Endodermal cell (in vitro differentiated cells): Measurements from ENCODE around the gene HDDC3. TPM values are rescaled to one million over a fixed set of nuclear protein-coding genes. Genes with fewer than 3 reads are reported as not detected.

Experiments used
- DNase-seq: peaks from one replicate; pipeline ENCODE4 v3.0.0-alpha.2; 2017
- H3K27ac ChIP-seq: 2 replicates; pipeline ENCODE4 v1.5.1; 2013; ENCODE audit warnings: mild to moderate bottlenecking, low read depth, low read length, moderate library complexity
- H3K27me3 ChIP-seq: 2 replicates; pipeline ENCODE4 v1.6.1; 2013; ENCODE audit warnings: mild to moderate bottlenecking, low read length, moderate library complexity; ENCODE audit not compliant: insufficient read depth, control insufficient read depth, poor library complexity, severe bottlenecking
- H3K36me3 ChIP-seq: 2 replicates; pipeline ENCODE4 v1.7.0; 2013; ENCODE audit warnings: mild to moderate bottlenecking, low read length, moderate library complexity; ENCODE audit not compliant: control insufficient read depth, insufficient read depth
- H3K4me1 ChIP-seq: one replicate; pipeline ENCODE4 v1.7.0; 2013; ENCODE audit warnings: low read length; ENCODE audit not compliant: control insufficient read depth, insufficient read depth
- H3K4me3 ChIP-seq: 2 replicates; pipeline ENCODE4 v1.5.1; 2013; ENCODE audit warnings: mild to moderate bottlenecking, low read length, moderate library complexity
- H3K9ac ChIP-seq: 2 replicates; pipeline ENCODE4 v1.6.1; 2013; ENCODE audit warnings: mild to moderate bottlenecking, low read length, moderate library complexity; ENCODE audit not compliant: poor library complexity, severe bottlenecking; ENCODE audit errors: extremely low read depth
- H3K9me3 ChIP-seq: 2 replicates; pipeline ENCODE4 v1.6.1; 2013; ENCODE audit warnings: mild to moderate bottlenecking, low read length, moderate library complexity; ENCODE audit not compliant: control insufficient read depth
- H3K27ac Mint-ChIP-seq: 2 replicates; pipeline ENCODE4 v1.8.0; 2020; ENCODE audit warnings: mixed read lengths
- H3K27me3 Mint-ChIP-seq: 2 replicates; pipeline ENCODE4 v1.8.0; 2021; ENCODE audit warnings: mild to moderate bottlenecking, mixed read lengths; ENCODE audit not compliant: insufficient read depth
- H3K36me3 Mint-ChIP-seq: 2 replicates; pipeline ENCODE4 v1.8.0; 2020; ENCODE audit warnings: low read depth, mixed read lengths
- H3K4me1 Mint-ChIP-seq: 2 replicates; pipeline ENCODE4 v1.8.0; 2020; ENCODE audit warnings: mixed read lengths
- H3K4me3 Mint-ChIP-seq: 2 replicates; pipeline ENCODE4 v1.8.0; 2020; ENCODE audit warnings: mild to moderate bottlenecking, moderate library complexity, mixed read lengths
- H3K9me3 Mint-ChIP-seq: 2 replicates; pipeline ENCODE4 v1.8.0; 2020; ENCODE audit warnings: mild to moderate bottlenecking, mixed read lengths
- CTCF ChIP-seq: fragments of 200-600 bp; sonication (generic); conservative IDR thresholded peaks from 2 replicates; pipeline ENCODE4 v1.5.0; 2021; ENCODE audit warnings: antibody characterized with exemption, mild to moderate bottlenecking
- WGBS, 2 experiments: methylation state at CpG; one replicate each; pipeline versions ENCODE4 v1.1.5 to v1.1.7; 2013; ENCODE audit warnings: missing lambda C conversion rate in 2 of 2, mixed read lengths in 1 of 2; ENCODE audit not compliant: insufficient coverage in 1 of 2, insufficient read length in 1 of 2; 5-methylcytosine and 5-hydroxymethylcytosine counted together
- total RNA-seq, 2 donors: library from RNA; stranded (reverse); fragmentation: NEBNext Ultra II Directional in 1 of 2; extraction: Animal tissue kit (Norgen Biotek cat#: 25700) in 1 of 2; gene quantifications; 2 replicates in 1 of 2; 3 replicates in 1 of 2; pipeline ENCODE4 v1.2.1, GENCODE V29; 2021

The HDDC3 gene
- total RNA-seq, 2 donors from 2014 or later: 15.3 to 21.5 TPM

DNA sequence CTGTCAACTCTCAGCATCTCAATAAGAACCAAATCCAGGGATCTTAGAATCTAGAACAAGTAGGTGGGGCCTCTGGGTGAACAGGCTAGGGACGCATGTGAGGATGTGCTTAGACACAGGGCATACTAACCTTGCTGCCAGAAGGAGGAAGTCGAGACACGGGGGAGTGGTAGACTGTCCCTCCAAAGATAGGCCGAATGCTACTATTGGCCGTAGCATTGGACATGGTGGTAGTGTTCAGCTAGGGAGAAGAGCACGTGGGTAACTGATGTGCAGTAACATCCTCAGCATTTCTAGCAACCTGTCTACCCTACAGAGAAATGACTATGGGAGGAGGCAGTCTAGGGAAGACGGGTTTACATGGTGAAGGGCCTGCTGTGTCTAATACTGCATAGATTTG is 37.9 kb upstream of the HDDC3 start:
- H3K9me3 Mint-ChIP-seq: no peaks in the 10 kb centered on the region
- H3K4me3 ChIP-seq: no peak overlapping the region
- H3K4me1 Mint-ChIP-seq: no peaks in the 10 kb centered on the region
- H3K9ac ChIP-seq: no peak overlapping the region
- no peaks in the 10 kb centered on the region for H3K9me3 ChIP-seq
- H3K4me1 ChIP-seq: no peaks in the 10 kb centered on the region
- no peak overlapping the region for H3K27ac Mint-ChIP-seq
- H3K27me3 ChIP-seq: no peaks in the 10 kb centered on the region
- H3K27ac ChIP-seq: no peak overlapping the region
- WGBS, 2 experiments: 98 to 99% methylated on average over 7 of the region's 7 CpGs
- no peak for DNase-seq
- H3K4me3 Mint-ChIP-seq: no peak overlapping the region
- peaks cover 72% of the 10 kb centered on the region for H3K36me3 Mint-ChIP-seq
- no peak for TF ChIP-seq CTCF
- peaks cover 81% of the 10 kb centered on the region for H3K36me3 ChIP-seq
- no peaks in the 10 kb centered on the region for H3K27me3 Mint-ChIP-seq

DNA sequence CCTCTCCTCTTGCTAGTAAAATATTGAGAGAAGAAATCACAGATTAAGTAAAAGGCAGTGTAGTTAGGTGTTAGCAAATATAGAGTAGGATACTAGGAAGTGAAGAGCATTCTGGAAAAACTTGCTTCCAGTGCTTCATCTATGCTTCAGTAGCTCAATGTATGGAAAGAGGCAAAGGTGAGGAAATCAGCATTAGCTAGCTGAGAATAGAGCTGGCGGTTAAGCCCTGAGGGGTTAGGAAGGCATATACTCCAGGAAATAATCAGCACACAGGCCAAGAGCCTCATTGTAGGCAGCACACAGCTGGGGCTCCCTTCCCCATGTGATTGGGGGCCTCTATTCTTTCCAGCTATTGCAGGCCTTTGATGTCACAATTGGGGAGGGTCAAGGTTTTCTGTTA is 36.1 kb upstream of the HDDC3 start:
- Histone ChIP-seq H3K27me3 (no peaks in the 10 kb centered on the region), H3K4me3 (no peak overlapping the region), H3K9me3 (no peaks in the 10 kb centered on the region), H3K27ac (no peak overlapping the region), H3K4me1 (no peaks in the 10 kb centered on the region), H3K9ac (no peak overlapping the region), H3K36me3 (peaks cover 78% of the 10 kb centered on the region)
- peaks cover 66% of the 10 kb centered on the region for H3K36me3 Mint-ChIP-seq
- no peak for TF ChIP-seq CTCF
- H3K4me3 Mint-ChIP-seq: no peak overlapping the region
- no peak for DNase-seq
- H3K27me3 Mint-ChIP-seq: no peaks in the 10 kb centered on the region
- no peaks in the 10 kb centered on the region for H3K4me1 Mint-ChIP-seq
- 86 to 100% methylated on average over 1 of the region's 1 CpG for WGBS, 2 experiments
- no peaks in the 10 kb centered on the region for H3K9me3 Mint-ChIP-seq
- no peak overlapping the region for H3K27ac Mint-ChIP-seq

DNA sequence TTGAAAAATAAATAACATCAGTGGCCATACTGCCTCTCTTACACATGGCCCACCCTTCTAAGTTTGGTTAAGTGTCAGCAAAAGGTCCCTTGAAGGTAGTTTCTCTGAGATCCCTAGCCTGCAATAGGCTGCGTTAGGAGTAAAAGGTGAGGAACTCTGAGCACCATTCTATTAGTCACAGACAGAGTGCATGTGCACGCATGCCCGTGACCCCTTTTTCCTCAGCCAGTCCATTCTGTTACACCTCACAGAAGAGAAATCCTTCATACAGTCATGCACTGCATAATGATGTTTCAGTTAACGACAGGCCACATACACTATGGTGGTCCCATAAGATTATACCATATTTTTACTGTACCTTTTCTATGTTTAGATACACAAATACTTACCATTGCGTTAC is 34.9 kb upstream of the HDDC3 start:
- Mint-ChIP-seq H3K27ac (peak overlapping the region; percentile 39), H3K4me3 (no peak overlapping the region), H3K9me3 (no peaks in the 10 kb centered on the region), H3K36me3 (peaks cover 69% of the 10 kb centered on the region), H3K27me3 (no peaks in the 10 kb centered on the region), H3K4me1 (no peaks in the 10 kb centered on the region)
- Histone ChIP-seq H3K9me3 (no peaks in the 10 kb centered on the region), H3K4me1 (no peaks in the 10 kb centered on the region), H3K27me3 (no peaks in the 10 kb centered on the region), H3K27ac (no peak overlapping the region), H3K4me3 (no peak overlapping the region), H3K36me3 (peaks cover 79% of the 10 kb centered on the region), H3K9ac (no peak overlapping the region)
- no peak for TF ChIP-seq CTCF
- 95 to 97% methylated on average over 4 to 5 of the region's 5 CpGs for WGBS, 2 experiments
- no peak for DNase-seq
